ENCODE measurements around the gene GLRX3. TPM values are rescaled to one million over a fixed set of nuclear protein-coding genes. Genes with fewer than 3 reads are reported as not detected.
"Not testable (repeated sequence)": the region's sequence is repeated elsewhere in the genome, so short reads cannot be mapped to it uniquely, and the experiment has no call there.

Gene GLRX3
- total RNA-seq, 1 donor from 2014 or later = 50.3 TPM

- no peak for DNase-seq
Observed at GRCh38 chr10:130189608-130190054, 53.4 kb downstream of the GLRX3 start.

GRCh38 chr10:130190055-130190736 lies 54.0 kb downstream of the GLRX3 start:
- DNase-seq = peak; percentile 96

GRCh38 chr10:130190737-130191115 lies 54.5 kb downstream of the GLRX3 start:
- no peak for DNase-seq

GRCh38 chr10:130191380-130191779 lies 55.2 kb downstream of the GLRX3 start:
- no peak for DNase-seq

- no peak for DNase-seq
Observed at GRCh38 chr10:130192276-130192848, 56.2 kb downstream of the GLRX3 start.

GRCh38 chr10:130193033-130193432 lies 56.8 kb downstream of the GLRX3 start:
- no peak for DNase-seq

GRCh38 chr10:130193493-130194193 lies 57.5 kb downstream of the GLRX3 start:
- DNase-seq = no peak

- DNase-seq = no peak
Observed at GRCh38 chr10:130194194-130194990, 58.2 kb downstream of the GLRX3 start.

GRCh38 chr10:130194991-130195645 lies 58.9 kb downstream of the GLRX3 start:
- no peak for DNase-seq

- DNase-seq = no peak
Observed at GRCh38 chr10:130195746-130196294, 59.6 kb downstream of the GLRX3 start.

GRCh38 chr10:130196511-130197487 lies 60.6 kb downstream of the GLRX3 start:
- no peak for DNase-seq

- no peak for DNase-seq
Observed at GRCh38 chr10:130198651-130199050, 62.5 kb downstream of the GLRX3 start.

- no peak for DNase-seq
Observed at GRCh38 chr10:130200179-130201042, 64.2 kb downstream of the GLRX3 start.

- DNase-seq = no peak
Observed at GRCh38 chr10:130201043-130201380, 64.8 kb downstream of the GLRX3 start.

- not testable (repeated sequence) for DNase-seq
Observed at GRCh38 chr10:130202150-130202549, 66.0 kb downstream of the GLRX3 start.

- DNase-seq = no peak
Observed at GRCh38 chr10:130202984-130203621, 66.9 kb downstream of the GLRX3 start.

- no peak for DNase-seq
Observed at GRCh38 chr10:130203626-130204025, 67.4 kb downstream of the GLRX3 start.

- DNase-seq = no peak
Observed at GRCh38 chr10:130206216-130206737, 70.1 kb downstream of the GLRX3 start.

GRCh38 chr10:130207205-130207604 lies 71.0 kb downstream of the GLRX3 start:
- DNase-seq = no peak
